Left lobe of liver (tissue), 2 donors: ENCODE results near the gene LIPT1. TPM values are rescaled to one million over a fixed set of nuclear protein-coding genes. Genes with fewer than 3 reads are reported as not detected.
"Not testable (repeated sequence)": the region's sequence is repeated elsewhere in the genome, so short reads cannot be mapped to it uniquely, and the experiment has no call there.

Source experiments
- ATAC-seq: fragments of 200-7000 bp; cut with Tn5 transposase; one replicate; pipeline ENCODE4 v1.9.1; 2020; ENCODE audit warnings: mild to moderate bottlenecking, moderate library complexity
- DNase-seq: peaks from one replicate; pipeline ENCODE4 v3.0.0-alpha.2; 2020; ENCODE audit warnings: low spot score
- total RNA-seq: library from RNA; stranded (reverse); gene quantifications from one replicate; pipeline ENCODE4 v1.2.1, GENCODE V29; 2021
- donor health status: DM: no; HTN: no; CAD: no; lungs with moderate emphysema.
- donor health status: DM: no; HTN: yes; CAD: no.

The LIPT1 gene
- total RNA-seq, 1 donor from 2014 or later, result 2.5 TPM

GRCh38 chr2:99171377-99172140, 16.8 kb downstream of the LIPT1 start:
- no peak for DNase-seq
- no peak for ATAC-seq

- ATAC-seq, result peak; percentile 96
- DNase-seq, result peak; percentile 95
Observed at GRCh38 chr2:99180755-99181623, 26.2 kb downstream of the LIPT1 start, which contains the start of the genes MITD1 and MRPL30. MITD1 (minus strand) TSS chr2:99181058; CDS start chr2:99180981, 77 bp downstream. MRPL30 (plus strand) TSS chr2:99181184; CDS start chr2:99186204, 5,020 bp downstream.

GRCh38 chr2:99181624-99182000, 26.8 kb downstream of the LIPT1 start:
- ATAC-seq, result peak; percentile 15
- no peak for DNase-seq

GRCh38 chr2:99183025-99183424, 28.3 kb downstream of the LIPT1 start:
- no peak for ATAC-seq
- DNase-seq, result no peak

- ATAC-seq (no peak), DNase-seq (no peak)
Observed at GRCh38 chr2:99184811-99185210, 30.0 kb downstream of the LIPT1 start.

- ATAC-seq, result no peak
- no peak for DNase-seq
Observed at GRCh38 chr2:99187011-99187410, 32.2 kb downstream of the LIPT1 start.

- DNase-seq (no peak), ATAC-seq (no peak)
Observed at GRCh38 chr2:99188357-99188756, 33.6 kb downstream of the LIPT1 start.

- no peak for DNase-seq
- ATAC-seq, result no peak
Observed at GRCh38 chr2:99190548-99190947, 35.8 kb downstream of the LIPT1 start.

GRCh38 chr2:99192364-99192763, 37.6 kb downstream of the LIPT1 start:
- not testable (repeated sequence) for ATAC-seq, DNase-seq

GRCh38 chr2:99198103-99198841, 43.5 kb downstream of the LIPT1 start:
- ATAC-seq, result no peak
- no peak for DNase-seq

- DNase-seq (no peak), ATAC-seq (no peak)
Observed at GRCh38 chr2:99200076-99200800, 45.5 kb downstream of the LIPT1 start.

GRCh38 chr2:99201959-99202678, 47.4 kb downstream of the LIPT1 start:
- no peak for DNase-seq
- no peak for ATAC-seq

GRCh38 chr2:99205491-99205890, 50.7 kb downstream of the LIPT1 start:
- no peak for ATAC-seq

More at GRCh38 chr2:99205491-99205890, 50.7 kb downstream of the LIPT1 start:
- no peak for DNase-seq

Other genes with a start within 250 kb of the LIPT1 start
- 0.30 TPM for gene CRACDL, start 218.7 kb upstream of the LIPT1 start, total RNA-seq
- gene C2orf15, start 13.3 kb upstream of the LIPT1 start, total RNA-seq, result 0.23 TPM
- gene TSGA10, start within 50 bp of the LIPT1 start, total RNA-seq, result 4.3 TPM
- gene MITD1, start 26.1 kb downstream of the LIPT1 start, total RNA-seq, result 6.1 TPM
- gene MRPL30, start 26.2 kb downstream of the LIPT1 start, total RNA-seq, result 12.7 TPM
- not detected for gene LYG2, start 100.7 kb downstream of the LIPT1 start, total RNA-seq
- gene LYG1, start 146.2 kb downstream of the LIPT1 start, total RNA-seq, result 0.65 TPM
- 8.2 TPM for gene TXNDC9, start 181.4 kb downstream of the LIPT1 start, total RNA-seq
- 12.2 TPM for gene EIF5B, start 182.4 kb downstream of the LIPT1 start, total RNA-seq